Keratinocyte (primary cell): ENCODE results near the gene AGTPBP1. TPM values are rescaled to one million over a fixed set of nuclear protein-coding genes. Genes with fewer than 3 reads are reported as not detected.

Source experiments
- DNase-seq: peaks from one replicate; pipeline ENCODE4 v3.0.0-alpha.2; 2011; ENCODE audit warnings: low read depth, missing footprints, low spot score
- FAIRE-seq: peaks from 2 replicates; lab custom pipeline; 2011; peaks lifted over from hg19 to GRCh38; lab: Jason Lieb, UNC
- H2AFZ ChIP-seq: 2 replicates; pipeline ENCODE4 v1.6.0; 2012; ENCODE audit warnings: low read length, control low read depth, inconsistent platforms; ENCODE audit not compliant: control insufficient read depth
- H3K27ac ChIP-seq: 2 replicates; pipeline ENCODE4 v1.5.1; 2011; ENCODE audit warnings: low read length; ENCODE audit not compliant: control insufficient read depth, insufficient read depth
- H3K27me3 ChIP-seq: 3 replicates; pipeline ENCODE4 v1.6.0; 2011; ENCODE audit warnings: low read length; ENCODE audit not compliant: control insufficient read depth, insufficient read depth; ENCODE audit errors: extremely low read depth
- H3K36me3 ChIP-seq, 2 experiments: 2 replicates in 1 of 2; 3 replicates in 1 of 2; pipeline ENCODE4 v1.5.1; 2011; ENCODE audit warnings: low read length in 2 of 2, mild to moderate bottlenecking in 1 of 2; ENCODE audit not compliant: control insufficient read depth in 2 of 2, insufficient read depth in 2 of 2; ENCODE audit errors: extremely low read depth in 1 of 2
- H3K4me1 ChIP-seq: 3 replicates; pipeline ENCODE4 v1.5.1; 2011; ENCODE audit warnings: low read length; ENCODE audit not compliant: control insufficient read depth, insufficient read depth; ENCODE audit errors: extremely low read depth
- H3K4me2 ChIP-seq: 3 replicates; pipeline ENCODE4 v1.6.0; 2011; ENCODE audit warnings: low read depth, low read length; ENCODE audit not compliant: control insufficient read depth, insufficient read depth; ENCODE audit errors: extremely low read depth
- H3K4me3 ChIP-seq, 3 experiments: fragments of 200-600 bp in 1 of 3; sonication (generic) in 1 of 3; 2 replicates in 2 of 3; 3 replicates in 1 of 3; pipeline ENCODE4 v1.5.1; 2011 to 2016; ENCODE audit warnings: low read length in 3 of 3, mild to moderate bottlenecking in 3 of 3, control low read depth in 2 of 3, inconsistent platforms in 1 of 3, low read depth in 1 of 3, mixed read lengths in 1 of 3, mixed run types in 1 of 3, moderate library complexity in 1 of 3; ENCODE audit not compliant: control insufficient read depth in 2 of 3, insufficient read depth in 2 of 3; ENCODE audit errors: extremely low read depth in 1 of 3
- H3K79me2 ChIP-seq: 2 replicates; pipeline ENCODE4 v1.6.0; 2012; ENCODE audit warnings: low read length; ENCODE audit not compliant: control insufficient read depth, insufficient read depth
- H3K9ac ChIP-seq: 3 replicates; pipeline ENCODE4 v1.6.0; 2011; ENCODE audit warnings: low read length; ENCODE audit not compliant: control insufficient read depth, insufficient read depth; ENCODE audit errors: extremely low read depth
- H3K9me1 ChIP-seq: 3 replicates; pipeline ENCODE4 v1.6.0; 2011; ENCODE audit warnings: low read length; ENCODE audit not compliant: control insufficient read depth, insufficient read depth; ENCODE audit errors: extremely low read depth
- H3K9me3 ChIP-seq: 2 replicates; pipeline ENCODE4 v1.5.1; 2012; ENCODE audit warnings: low read depth, low read length; ENCODE audit not compliant: control insufficient read depth
- H4K20me1 ChIP-seq: 3 replicates; pipeline ENCODE4 v1.6.0; 2011; ENCODE audit warnings: low read length; ENCODE audit not compliant: control insufficient read depth, insufficient read depth; ENCODE audit errors: extremely low read depth
- EZH2 ChIP-seq: IDR thresholded peaks from one replicate; pipeline ENCODE4 v1.6.1; 2012; ENCODE audit warnings: inconsistent platforms, mild to moderate bottlenecking, low read length, moderate library complexity
- dilution Hi-C: fragments of 300-500 bp; cut with MboI; formaldehyde crosslinking; loops from one replicate; pipeline ENCODE4 v1.7.0; 2020; ENCODE audit warnings: low sequenced_read_pairs; ENCODE audit not compliant: extremely low pct_ligation_motif_present
- polyA plus RNA-seq, 5 experiments: library from polyadenylated mRNA; depleted of rRNA in 3 of 5; stranded (reverse) in 3 of 5; stranded (forward) in 1 of 5; unstranded in 1 of 5; fragments of >200 nt; gene quantifications; 1 replicate in 1 of 5; 2 replicates in 3 of 5; 3 replicates in 1 of 5; pipeline versions ENCODE4 v1.2.1 to v1.2.3, GENCODE V29; 2011 to 2012; ENCODE audit warnings: missing spikeins in 2 of 5, low read depth in 1 of 5, low replicate concordance in 1 of 5
- TF ChIP-seq, protein P1 (sequence below), 3 experiments: IDR thresholded peaks in 1 of 3; conservative IDR thresholded peaks in 1 of 3; optimal IDR thresholded peaks in 1 of 3; 2 replicates in 2 of 3; 3 replicates in 1 of 3; pipeline versions ENCODE3 to v1.5.1; 2011; ENCODE audit warnings: low read length in 3 of 3, mild to moderate bottlenecking in 3 of 3, moderate library complexity in 2 of 3, control low read depth in 1 of 3, inconsistent platforms in 1 of 3; ENCODE audit not compliant: insufficient read depth in 2 of 3; ENCODE audit errors: extremely low read depth in 1 of 3

Gene AGTPBP1
- polyA plus RNA-seq, 1 donor (not counting 4 experiments of a cell fraction or from before 2014, with no cell fraction given) = 11.1 TPM

DNA sequence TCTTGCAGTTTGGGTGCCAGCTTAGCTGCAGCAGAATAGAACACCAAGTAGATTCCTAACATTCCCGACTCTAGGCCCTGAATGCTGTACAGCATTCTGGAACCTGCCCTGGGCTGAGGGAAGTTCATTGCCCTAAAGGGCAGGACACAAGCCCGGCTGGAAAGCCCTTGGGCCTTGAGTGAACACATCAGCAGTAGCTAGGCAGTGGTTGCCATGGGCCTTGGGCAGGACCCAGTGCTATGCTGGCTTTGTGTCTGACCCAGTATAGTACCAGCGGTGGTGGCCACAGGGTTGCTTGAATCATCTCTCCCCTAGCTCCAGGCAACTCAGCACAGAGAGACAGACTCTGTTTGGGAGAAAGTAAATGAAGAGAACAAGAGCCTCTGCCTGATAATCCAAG is 137.8 kb downstream of the AGTPBP1 start:
- TF ChIP-seq, protein P1, sequence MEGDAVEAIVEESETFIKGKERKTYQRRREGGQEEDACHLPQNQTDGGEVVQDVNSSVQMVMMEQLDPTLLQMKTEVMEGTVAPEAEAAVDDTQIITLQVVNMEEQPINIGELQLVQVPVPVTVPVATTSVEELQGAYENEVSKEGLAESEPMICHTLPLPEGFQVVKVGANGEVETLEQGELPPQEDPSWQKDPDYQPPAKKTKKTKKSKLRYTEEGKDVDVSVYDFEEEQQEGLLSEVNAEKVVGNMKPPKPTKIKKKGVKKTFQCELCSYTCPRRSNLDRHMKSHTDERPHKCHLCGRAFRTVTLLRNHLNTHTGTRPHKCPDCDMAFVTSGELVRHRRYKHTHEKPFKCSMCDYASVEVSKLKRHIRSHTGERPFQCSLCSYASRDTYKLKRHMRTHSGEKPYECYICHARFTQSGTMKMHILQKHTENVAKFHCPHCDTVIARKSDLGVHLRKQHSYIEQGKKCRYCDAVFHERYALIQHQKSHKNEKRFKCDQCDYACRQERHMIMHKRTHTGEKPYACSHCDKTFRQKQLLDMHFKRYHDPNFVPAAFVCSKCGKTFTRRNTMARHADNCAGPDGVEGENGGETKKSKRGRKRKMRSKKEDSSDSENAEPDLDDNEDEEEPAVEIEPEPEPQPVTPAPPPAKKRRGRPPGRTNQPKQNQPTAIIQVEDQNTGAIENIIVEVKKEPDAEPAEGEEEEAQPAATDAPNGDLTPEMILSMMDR (optimal IDR thresholded peaks at IDR 0.05 in 1 of 3, IDR thresholded peaks at IDR 0.05 in 1 of 3, conservative IDR thresholded peaks at IDR 0.05 in 1 of 3; ENCODE audit: extremely low read depth in 1 of 3, insufficient read depth in 2 of 3, low read length in 3 of 3) = no peak
- TF ChIP-seq EZH2 = no peak
- H3K4me3 ChIP-seq = no peak overlapping the region
- H3K4me2 ChIP-seq = no peak overlapping the region
- H3K9ac ChIP-seq = no peak overlapping the region
- dilution Hi-C loops = no loop called here
- H3K9me1 ChIP-seq = no peaks in the 10 kb centered on the region
- H3K79me2 ChIP-seq = no peaks in the 10 kb centered on the region
- H3K4me1 ChIP-seq = no peaks in the 10 kb centered on the region
- H4K20me1 ChIP-seq = no peaks in the 10 kb centered on the region
- no peaks in the 10 kb centered on the region for H3K9me3 ChIP-seq
- DNase-seq (no peak), FAIRE-seq (no peak)
- H3K36me3 ChIP-seq = no peaks in the 10 kb centered on the region
- no peak overlapping the region for H2AFZ ChIP-seq
- no peaks in the 10 kb centered on the region for H3K27me3 ChIP-seq
- no peak overlapping the region for H3K27ac ChIP-seq

DNA sequence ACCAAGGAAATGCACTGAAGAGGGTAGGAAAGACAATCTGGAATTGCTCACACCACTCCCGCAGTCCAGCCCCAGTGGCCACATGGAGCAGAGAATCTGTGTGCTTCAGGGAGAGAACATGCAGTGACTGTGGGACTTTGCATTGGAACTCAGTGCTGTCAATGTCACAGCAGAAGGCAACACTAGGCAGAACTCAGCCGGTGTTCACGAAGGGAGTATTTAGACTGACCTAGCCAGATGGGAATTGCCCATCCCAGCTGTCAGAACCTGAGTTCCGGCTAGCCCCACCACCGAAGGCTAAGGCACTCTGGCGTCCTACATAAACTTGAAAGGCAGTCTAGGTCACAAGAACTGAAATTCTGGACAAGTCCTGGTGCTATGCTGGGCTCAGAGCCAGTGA is 139.0 kb downstream of the AGTPBP1 start:
- dilution Hi-C loops = no loop called here
- Histone ChIP-seq H3K27ac (no peak overlapping the region), H3K36me3 (no peaks in the 10 kb centered on the region)

More for the DNA sequence above, 139.0 kb downstream of the AGTPBP1 start:
- Histone ChIP-seq H2AFZ (no peak overlapping the region), H3K4me1 (no peaks in the 10 kb centered on the region), H4K20me1 (no peaks in the 10 kb centered on the region), H3K4me2 (no peak overlapping the region), H3K9me3 (no peaks in the 10 kb centered on the region), H3K79me2 (no peaks in the 10 kb centered on the region), H3K27me3 (no peaks in the 10 kb centered on the region), H3K4me3 (no peak overlapping the region), H3K9ac (no peak overlapping the region), H3K9me1 (no peaks in the 10 kb centered on the region)
- no peak for FAIRE-seq
- no peak for DNase-seq
- TF ChIP-seq EZH2 = no peak
- TF ChIP-seq, protein P1 (optimal IDR thresholded peaks at IDR 0.05 in 1 of 3, IDR thresholded peaks at IDR 0.05 in 1 of 3, conservative IDR thresholded peaks at IDR 0.05 in 1 of 3; ENCODE audit: extremely low read depth in 1 of 3, insufficient read depth in 2 of 3, low read length in 3 of 3) = no peak
